Peyer's patch (tissue), 4 donors: ENCODE data around the gene MIPEP. TPM values are rescaled to one million over a fixed set of nuclear protein-coding genes. Genes with fewer than 3 reads are reported as not detected.

ENCODE experiments used
- DNase-seq, 3 donors: peaks; one replicate each; pipeline ENCODE4 v3.0.0-alpha.2; 2017 to 2019
- H3K27ac ChIP-seq, 4 donors: fragments of 200-600 bp; sonication (generic); one replicate each; pipeline ENCODE4 v1.5.1; 2016 to 2019
- H3K27me3 ChIP-seq, 2 donors: fragments of 200-600 bp; sonication (generic); one replicate each; pipeline ENCODE4 v1.5.1; 2019
- H3K36me3 ChIP-seq, 3 donors: fragments of 200-600 bp; sonication (generic); one replicate each; pipeline ENCODE4 v1.5.1; 2016 to 2019
- H3K4me1 ChIP-seq, 4 donors: fragments of 200-600 bp; sonication (generic); one replicate each; pipeline ENCODE4 v1.5.1; 2016 to 2019
- H3K4me3 ChIP-seq, 4 donors: fragments of 200-600 bp; sonication (generic); 1 replicate in 3 of 4; 2 replicates in 1 of 4; pipeline ENCODE4 v1.5.1; 2016 to 2019; ENCODE audit warnings: mild to moderate bottlenecking in 1 of 4
- H3K9me3 ChIP-seq, 4 donors: fragments of 200-600 bp; sonication (generic); one replicate each; pipeline ENCODE4 v1.5.1; 2016 to 2019; ENCODE audit warnings: mild to moderate bottlenecking in 1 of 4
- POLR2A ChIP-seq, 2 donors: fragments of 450-650 bp; IDR thresholded peaks; one replicate each; pipeline ENCODE4 v1.5.1; 2017; ENCODE audit warnings: antibody characterized with exemption in 2 of 2, mild to moderate bottlenecking in 2 of 2, moderate library complexity in 2 of 2
- total RNA-seq, 4 donors: library from RNA; depleted of rRNA; stranded (reverse); fragments of >200 nt; gene quantifications; one replicate each; pipeline ENCODE4 v1.1.0, GENCODE V29; 2016
- TF ChIP-seq, protein P1 (sequence below), 6 experiments: fragments of 450-650 bp in 4 of 6; fragments of 200-600 bp in 2 of 6; sonication (generic) in 1 of 6; IDR thresholded peaks; one replicate each; pipeline ENCODE4 v1.5.1; 2017 to 2019; ENCODE audit warnings: antibody characterized with exemption in 6 of 6, mild to moderate bottlenecking in 3 of 6, moderate library complexity in 1 of 6

The MIPEP gene
- total RNA-seq, 4 donors from 2014 or later: 10.7 to 17.0 (median 12.5) TPM

DNA sequence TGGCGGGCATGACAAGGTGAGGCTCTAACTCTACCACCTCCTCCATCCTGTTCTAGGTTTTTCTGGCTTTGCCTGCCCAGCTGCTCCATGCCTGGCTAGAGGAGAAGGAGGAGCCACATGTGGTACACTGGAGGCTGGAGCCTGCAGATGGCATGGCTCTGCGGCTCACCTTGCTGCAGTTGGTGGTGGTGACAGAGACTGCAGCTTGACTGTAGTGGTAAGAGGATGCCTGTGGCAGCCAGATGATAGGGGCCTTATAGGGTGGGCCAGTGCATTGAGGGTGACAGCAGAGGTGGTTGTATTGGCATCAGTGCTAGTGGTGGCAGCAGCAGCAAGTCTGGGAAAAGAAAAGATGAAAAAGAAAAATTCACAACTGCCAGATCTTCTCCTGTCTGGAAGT lies 172.8 kb downstream of the MIPEP start:
- Histone ChIP-seq H3K4me3 (no peak overlapping the region), H3K36me3 (no peaks in the 10 kb centered on the region), H3K9me3 (no peaks in the 10 kb centered on the region), H3K4me1 (no peaks in the 10 kb centered on the region), H3K27me3 (no peaks in the 10 kb centered on the region), H3K27ac (no peak overlapping the region)
- DNase-seq: no peak
- TF ChIP-seq, protein P1, sequence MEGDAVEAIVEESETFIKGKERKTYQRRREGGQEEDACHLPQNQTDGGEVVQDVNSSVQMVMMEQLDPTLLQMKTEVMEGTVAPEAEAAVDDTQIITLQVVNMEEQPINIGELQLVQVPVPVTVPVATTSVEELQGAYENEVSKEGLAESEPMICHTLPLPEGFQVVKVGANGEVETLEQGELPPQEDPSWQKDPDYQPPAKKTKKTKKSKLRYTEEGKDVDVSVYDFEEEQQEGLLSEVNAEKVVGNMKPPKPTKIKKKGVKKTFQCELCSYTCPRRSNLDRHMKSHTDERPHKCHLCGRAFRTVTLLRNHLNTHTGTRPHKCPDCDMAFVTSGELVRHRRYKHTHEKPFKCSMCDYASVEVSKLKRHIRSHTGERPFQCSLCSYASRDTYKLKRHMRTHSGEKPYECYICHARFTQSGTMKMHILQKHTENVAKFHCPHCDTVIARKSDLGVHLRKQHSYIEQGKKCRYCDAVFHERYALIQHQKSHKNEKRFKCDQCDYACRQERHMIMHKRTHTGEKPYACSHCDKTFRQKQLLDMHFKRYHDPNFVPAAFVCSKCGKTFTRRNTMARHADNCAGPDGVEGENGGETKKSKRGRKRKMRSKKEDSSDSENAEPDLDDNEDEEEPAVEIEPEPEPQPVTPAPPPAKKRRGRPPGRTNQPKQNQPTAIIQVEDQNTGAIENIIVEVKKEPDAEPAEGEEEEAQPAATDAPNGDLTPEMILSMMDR (IDR thresholded peaks at IDR 0.05): no peak
- no peak for TF ChIP-seq POLR2A (IDR thresholded peaks at IDR 0.05)

DNA sequence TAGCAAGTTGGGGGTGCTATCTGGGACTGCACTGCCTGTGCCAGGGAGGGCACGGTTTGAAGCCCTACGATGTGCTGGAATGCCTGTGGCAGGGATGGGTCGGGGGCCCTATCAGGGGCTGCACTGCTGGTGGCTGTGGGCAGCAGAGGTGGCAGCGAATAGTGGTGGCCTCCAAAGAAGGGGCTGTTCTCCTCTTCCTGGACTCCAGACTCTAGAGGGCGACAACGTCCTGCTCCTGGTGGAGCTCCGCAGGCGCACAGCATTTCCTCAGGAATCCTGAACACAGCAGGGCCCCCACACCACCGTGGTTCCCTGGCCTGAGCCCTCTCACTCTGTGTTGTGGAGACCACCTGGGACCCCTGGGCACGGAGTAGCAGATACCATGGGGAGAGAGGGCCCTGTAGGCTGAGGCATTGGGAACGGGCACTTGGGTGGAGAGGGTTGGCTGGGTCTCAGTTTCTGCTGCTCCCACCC lies 173.4 kb downstream of the MIPEP start:
- Histone ChIP-seq H3K4me1 (no peaks in the 10 kb centered on the region), H3K4me3 (no peak overlapping the region)
- DNase-seq: no peak

DNA sequence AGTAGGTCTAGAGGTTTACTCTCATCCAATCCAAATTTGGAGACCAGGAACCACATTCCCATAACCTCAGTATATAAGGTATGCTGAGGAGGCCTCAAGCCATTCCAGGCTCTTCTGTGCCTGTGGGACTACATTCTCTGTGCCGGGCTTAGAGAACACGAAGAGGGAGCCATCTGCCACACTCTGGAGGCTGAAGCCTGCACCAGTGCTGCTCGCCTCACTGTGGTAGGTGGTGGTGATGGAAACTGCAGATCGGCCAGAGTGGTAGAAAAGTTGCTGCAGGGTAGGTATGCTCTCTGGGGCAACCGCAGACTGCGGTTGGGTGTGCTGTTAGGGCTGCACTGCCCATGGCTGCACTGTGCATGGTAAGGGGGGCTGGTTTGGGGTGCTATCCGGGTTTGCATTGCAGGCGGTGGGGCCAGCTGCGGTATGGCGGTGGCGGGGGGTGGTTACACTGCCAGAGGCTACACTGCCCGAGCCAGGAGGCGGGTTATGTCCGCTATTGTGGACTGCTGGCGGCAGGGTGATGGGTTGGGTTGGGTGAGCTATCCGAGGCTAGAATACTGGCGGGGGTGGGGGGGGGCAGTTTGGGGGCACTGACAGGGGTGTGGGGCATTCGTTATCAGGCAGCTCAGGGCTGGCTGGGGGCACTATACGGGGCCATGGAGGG lies 174.0 kb downstream of the MIPEP start:
- no peaks in the 10 kb centered on the region for H3K9me3 ChIP-seq
- no peak overlapping the region for H3K4me3 ChIP-seq
- H3K36me3 ChIP-seq: no peaks in the 10 kb centered on the region
- no peaks in the 10 kb centered on the region for H3K4me1 ChIP-seq
- no peaks in the 10 kb centered on the region for H3K27me3 ChIP-seq
- no peak overlapping the region for H3K27ac ChIP-seq
- DNase-seq: no peak
- TF ChIP-seq, protein P1 (IDR thresholded peaks at IDR 0.05): no peak
- TF ChIP-seq POLR2A (IDR thresholded peaks at IDR 0.05): no peak

More for the DNA sequence above, 173.4 kb downstream of the MIPEP start:
- no peaks in the 10 kb centered on the region for H3K36me3 ChIP-seq
- H3K9me3 ChIP-seq: no peaks in the 10 kb centered on the region
- TF ChIP-seq, protein P1 (IDR thresholded peaks at IDR 0.05): peak in 2 of 6 experiments; percentile 8 to 18
- TF ChIP-seq POLR2A (IDR thresholded peaks at IDR 0.05): no peak
- H3K27me3 ChIP-seq: no peaks in the 10 kb centered on the region
- H3K27ac ChIP-seq: no peak overlapping the region

DNA sequence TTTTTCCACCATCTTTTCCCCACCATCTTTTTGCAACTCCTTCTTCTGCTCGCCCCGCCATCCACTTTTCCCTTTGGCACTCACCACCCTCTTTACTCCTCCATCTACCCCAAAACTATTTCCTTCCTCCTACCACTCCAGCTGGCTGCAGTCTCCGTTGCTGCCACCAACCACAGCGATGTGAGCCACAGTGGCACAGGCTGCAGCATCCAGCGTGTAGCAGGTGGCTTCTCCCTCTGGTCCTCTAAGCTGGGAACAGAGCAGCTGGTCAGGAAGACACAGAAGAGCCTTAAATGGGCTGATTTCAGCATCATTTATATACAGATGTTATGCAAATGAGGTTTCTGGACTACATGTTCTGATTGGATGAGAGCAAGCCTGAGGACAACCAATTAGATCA lies 174.5 kb downstream of the MIPEP start:
- Histone ChIP-seq H3K4me3 (no peak overlapping the region), H3K27me3 (no peaks in the 10 kb centered on the region), H3K4me1 (no peaks in the 10 kb centered on the region), H3K27ac (no peak overlapping the region), H3K36me3 (no peaks in the 10 kb centered on the region), H3K9me3 (no peaks in the 10 kb centered on the region)
- DNase-seq: no peak
- TF ChIP-seq, protein P1 (IDR thresholded peaks at IDR 0.05): no peak
- TF ChIP-seq POLR2A (IDR thresholded peaks at IDR 0.05): no peak

DNA sequence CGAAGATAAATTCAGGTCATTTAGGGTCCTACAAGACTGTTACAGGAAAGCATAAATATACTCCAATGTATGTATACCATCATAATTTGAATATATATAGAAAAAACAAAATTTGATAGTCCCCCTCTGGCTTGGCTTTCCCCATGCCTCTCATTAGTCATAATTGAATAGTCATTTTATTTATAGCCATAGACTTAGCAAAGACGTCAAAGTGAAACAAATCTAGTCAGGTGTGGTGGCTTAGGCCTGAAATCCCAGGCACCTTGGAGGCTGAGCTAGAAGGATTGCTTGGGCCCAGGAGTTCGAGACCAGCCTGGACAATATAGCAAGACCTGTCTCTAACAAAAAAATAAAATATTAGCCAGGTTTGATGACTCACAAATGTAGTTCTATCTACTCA lies 177.8 kb downstream of the MIPEP start:
- Histone ChIP-seq H3K36me3 (no peaks in the 10 kb centered on the region), H3K27me3 (no peaks in the 10 kb centered on the region), H3K4me1 (no peaks in the 10 kb centered on the region), H3K27ac (no peak overlapping the region), H3K4me3 (no peak overlapping the region), H3K9me3 (no peaks in the 10 kb centered on the region)
- TF ChIP-seq, protein P1 (IDR thresholded peaks at IDR 0.05): no peak
- TF ChIP-seq POLR2A (IDR thresholded peaks at IDR 0.05): no peak
- DNase-seq: no peak
